Fibroblast of peridontal ligament (primary cell): Measurements from ENCODE around the gene AFG3L2.

Experiments
- DNase-seq: peaks from one replicate; pipeline ENCODE4 v3.0.0-alpha.2; 2010; ENCODE audit errors: extremely low read depth

The AFG3L2 gene

DNA sequence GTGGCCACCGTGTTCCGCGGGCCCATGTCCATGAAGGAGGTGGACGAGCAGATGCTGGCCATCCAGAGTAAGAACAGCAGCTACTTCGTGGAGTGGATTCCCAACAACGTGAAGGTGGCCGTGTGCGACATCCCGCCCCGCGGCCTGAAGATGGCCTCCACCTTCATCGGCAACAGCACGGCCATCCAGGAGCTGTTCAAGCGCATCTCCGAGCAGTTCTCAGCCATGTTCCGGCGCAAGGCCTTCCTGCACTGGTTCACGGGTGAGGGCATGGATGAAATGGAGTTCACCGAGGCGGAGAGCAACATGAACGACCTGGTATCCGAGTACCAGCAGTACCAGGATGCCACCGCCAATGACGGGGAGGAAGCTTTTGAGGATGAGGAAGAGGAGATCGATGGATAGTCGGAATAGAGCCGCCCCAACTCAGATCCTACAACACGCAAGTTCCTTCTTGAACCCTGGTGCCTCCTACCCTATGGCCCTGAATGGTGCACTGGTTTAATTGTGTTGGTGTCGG, 51.2 kb downstream of the AFG3L2 start:
- no peak for DNase-seq

DNA sequence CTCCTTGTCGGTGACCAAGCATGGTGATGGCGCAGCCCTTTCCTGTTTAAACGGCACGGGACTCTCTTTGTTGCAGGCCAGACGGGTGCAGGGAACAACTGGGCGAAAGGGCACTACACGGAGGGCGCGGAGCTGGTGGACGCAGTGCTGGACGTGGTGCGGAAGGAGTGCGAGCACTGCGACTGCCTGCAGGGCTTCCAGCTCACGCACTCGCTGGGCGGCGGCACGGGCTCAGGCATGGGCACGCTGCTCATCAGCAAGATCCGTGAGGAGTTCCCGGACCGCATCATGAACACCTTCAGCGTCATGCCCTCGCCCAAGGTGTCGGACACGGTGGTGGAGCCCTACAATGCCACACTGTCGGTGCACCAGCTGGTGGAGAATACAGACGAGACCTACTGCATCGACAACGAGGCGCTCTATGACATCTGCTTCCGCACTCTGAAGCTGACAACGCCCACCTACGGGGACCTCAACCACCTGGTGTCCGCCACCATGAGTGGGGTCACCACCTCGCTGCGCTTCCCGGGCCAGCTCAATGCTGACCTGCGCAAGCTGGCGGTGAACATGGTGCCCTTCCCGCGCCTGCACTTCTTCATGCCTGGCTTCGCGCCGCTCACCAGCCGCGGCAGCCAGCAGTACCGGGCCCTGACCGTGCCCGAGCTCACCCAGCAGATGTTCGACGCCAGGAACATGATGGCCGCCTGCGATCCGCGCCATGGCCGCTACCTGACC, 51.9 kb downstream of the AFG3L2 start:
- DNase-seq: no peak

DNA sequence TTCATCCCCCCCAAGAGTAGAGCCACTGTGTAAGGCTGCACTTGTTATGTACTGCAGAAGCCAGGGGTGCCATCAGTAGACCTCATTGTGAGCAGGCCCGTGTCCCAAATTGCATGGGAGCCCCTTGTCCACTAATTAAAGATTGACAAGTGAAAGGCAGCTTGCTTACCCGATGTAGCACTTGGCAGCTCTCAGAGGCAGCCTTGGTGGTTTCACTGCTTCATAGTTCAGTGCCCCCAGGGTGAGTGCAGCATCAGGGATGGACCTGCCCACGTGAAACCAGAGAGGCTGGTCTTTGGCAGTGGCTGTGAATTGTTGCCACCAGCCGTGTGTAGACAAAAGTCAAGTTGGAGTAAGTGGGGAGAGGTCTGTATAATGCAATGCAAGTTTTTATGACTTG, 55.7 kb downstream of the AFG3L2 start:
- no peak for DNase-seq

DNA sequence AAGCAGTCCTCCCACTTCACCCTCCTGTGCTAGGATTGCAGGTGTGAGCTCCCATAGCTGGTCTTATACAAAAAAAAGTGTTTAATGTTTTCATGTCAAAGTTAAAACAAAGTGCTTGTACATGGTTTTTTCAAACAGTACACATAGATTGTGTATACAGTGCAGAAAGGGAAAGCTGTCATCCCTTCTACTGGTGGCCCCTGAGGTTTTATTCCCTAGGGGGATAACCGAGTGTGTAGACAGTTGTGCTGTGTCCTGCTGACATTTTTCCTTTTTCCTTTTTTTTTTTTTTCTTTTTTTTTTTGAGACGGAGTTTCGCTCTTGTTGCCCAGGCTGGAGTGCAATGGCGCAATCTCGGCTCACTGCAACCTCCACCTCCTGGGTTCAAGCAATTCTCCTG, 58.2 kb downstream of the AFG3L2 start:
- no peak for DNase-seq

DNA sequence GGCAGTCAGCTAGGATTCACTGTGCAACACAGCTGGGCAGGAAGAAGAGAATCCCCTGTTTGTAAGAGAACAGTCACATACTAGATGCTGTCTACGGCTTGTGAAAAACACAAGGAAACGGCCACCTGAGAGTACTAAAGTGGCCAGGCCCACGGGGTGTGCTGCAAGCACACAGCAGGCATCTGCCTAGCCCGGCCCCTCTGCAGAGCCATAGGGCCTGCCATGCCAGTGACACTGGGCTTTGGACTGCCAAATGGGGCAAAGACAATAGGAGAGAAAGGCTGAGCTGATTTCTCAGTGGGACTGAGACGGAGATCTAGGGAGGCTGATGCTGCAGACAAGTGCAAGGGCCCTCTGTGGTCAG, 58.7 kb downstream of the AFG3L2 start:
- DNase-seq: no peak

DNA sequence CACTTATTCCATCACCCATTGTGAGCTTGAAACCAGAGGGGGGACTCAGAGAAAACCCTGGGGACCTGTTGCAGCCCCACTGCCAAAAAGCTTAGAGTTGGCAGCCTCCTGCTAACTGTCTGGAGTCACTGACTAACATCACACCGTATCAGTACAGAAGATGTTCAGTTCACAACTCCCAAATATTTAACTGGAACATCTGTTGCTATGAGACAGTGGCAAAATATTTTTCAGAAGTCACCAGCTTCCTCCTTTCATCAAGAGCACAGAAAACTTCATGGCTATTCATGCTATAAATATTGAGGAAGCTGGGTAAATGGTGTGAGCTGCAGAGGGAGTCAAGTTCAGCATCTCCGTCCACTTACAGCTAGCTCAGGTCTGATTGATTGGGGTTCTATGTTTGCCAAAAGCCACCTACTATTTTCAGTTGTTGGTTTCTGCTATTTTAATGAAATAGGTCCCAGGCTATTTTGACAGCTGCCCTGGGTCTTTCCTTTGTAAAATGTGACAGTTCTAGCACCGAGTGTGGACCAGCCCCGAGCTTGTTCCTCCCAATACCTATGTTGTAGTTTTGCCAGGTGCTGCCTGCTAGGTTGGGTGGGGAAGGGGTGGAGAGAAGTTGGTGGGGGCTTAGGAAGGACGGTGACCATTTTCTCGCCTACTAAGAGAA, 59.2 kb downstream of the AFG3L2 start:
- DNase-seq: peak; percentile 66

DNA sequence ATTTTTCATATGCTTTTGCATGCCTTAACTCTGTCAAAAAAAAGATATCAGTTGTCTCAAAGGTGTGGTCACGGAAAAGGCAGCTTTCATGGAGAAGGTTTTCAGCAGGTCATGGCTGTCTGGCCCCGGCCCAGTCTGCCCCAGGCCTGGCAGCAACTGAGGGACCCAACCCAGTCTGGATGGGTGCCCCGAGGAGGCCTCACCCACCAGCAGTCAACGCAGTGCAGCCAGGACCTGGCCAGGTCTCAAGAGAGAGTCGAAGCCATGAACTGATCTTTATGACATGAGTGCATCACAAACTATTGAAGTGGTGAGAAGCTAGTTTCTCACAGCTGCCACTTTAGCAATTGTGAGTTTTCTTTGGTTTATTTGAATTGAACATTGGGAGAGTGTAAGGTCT, 61.1 kb downstream of the AFG3L2 start:
- DNase-seq: no peak

DNA sequence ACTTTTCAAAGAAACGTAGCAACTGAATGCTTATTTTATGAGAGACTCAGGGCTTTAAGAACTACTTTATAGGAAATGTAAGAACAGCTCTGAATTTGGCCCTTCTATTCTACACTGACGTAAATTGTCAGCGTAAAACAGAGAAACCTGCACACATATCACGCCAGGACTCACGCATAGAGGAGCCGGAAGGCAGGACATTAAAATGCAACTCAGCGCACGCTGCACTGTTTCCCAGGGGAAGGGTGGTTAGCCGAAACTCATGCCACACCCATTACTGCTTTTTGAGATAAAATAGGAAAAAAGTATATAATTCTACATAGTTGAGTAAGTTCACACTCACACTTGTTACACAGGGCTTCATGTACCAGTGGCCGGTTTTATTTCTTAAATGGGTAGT, 61.5 kb downstream of the AFG3L2 start:
- peak; percentile 46 for DNase-seq

DNA sequence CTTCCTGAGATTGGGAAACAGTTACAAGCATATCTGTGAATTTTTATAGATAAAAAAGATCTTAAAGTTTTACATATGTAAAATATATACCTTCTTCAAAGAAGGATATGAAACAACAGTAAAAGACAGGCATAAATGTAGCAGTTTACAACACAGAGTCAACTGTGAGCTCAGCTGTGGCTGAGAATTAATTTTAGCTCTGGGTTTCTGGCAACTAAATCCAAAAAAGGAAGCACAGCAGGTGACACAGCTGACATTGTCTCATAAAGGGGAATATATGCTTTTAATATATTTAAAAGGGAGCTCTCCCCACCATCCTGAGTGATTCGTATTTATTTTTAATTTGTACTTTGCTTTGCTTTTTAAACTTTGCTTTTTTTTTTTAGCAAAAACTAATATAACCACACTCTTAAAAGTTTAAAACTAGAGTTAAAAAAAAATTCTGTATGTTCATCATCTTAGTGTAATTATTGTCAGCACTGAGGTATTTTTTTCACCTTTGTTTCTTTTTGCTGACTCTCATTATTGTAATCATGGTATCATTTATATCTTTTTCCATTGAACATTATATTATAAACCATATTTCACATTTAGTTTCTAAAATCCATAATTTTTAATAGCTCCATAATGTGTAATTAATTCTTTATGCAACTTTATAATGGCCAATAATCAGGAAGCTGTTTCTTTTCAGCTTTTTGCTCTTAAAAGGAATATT, 62.3 kb downstream of the AFG3L2 start:
- no peak for DNase-seq

DNA sequence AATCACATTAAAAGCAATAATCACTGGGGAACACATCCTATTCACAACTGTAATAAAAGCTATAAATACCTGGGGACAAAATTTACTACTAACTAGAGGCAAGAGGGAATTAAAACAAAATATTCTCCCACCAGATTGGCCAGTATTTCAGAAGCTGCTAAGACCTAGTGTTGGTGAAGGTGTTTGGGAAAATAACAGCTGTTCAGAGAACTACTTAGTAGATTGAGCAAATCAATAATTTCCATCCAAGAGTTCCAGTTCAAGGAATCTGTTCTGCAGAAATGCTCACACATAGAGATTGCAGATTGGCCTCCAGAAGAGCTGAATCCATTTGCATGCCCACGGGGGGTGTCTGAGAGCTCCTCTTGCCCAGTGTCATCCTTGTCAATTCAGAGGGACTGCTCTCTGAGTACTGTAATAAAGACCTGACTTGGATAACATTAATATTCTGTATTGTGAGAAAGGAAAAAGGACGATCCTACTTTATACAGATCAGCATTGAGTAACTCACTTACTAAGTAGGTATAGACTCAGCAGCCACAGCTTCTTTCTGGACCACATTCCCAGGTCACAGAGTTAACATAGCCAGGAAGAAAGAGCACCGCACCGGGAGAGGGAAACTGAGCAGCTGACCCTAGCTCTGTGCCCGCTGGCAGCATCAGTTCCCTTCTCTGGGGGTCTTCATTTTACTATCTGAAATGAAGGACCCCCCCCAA, 63.3 kb downstream of the AFG3L2 start:
- DNase-seq: no peak

DNA sequence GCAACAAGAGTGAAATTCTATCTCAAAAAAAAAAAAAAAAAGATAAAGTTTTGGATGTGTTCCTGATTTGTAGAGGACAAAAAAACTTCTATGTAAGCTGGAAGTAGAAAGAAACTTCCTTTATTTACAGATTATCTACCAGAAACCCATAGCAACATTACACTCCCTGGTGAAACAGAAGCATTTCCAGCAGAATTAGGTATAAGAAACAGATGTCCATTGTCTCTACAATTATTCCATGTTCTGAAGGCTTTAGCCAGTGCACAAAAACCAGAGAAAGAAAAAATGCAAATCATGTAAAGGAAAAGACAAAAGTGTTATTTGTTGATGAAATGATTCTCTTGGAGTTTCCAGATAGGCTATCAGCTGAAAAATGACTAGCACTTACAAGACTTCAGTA, 64.1 kb downstream of the AFG3L2 start:
- DNase-seq: peak; percentile 77

DNA sequence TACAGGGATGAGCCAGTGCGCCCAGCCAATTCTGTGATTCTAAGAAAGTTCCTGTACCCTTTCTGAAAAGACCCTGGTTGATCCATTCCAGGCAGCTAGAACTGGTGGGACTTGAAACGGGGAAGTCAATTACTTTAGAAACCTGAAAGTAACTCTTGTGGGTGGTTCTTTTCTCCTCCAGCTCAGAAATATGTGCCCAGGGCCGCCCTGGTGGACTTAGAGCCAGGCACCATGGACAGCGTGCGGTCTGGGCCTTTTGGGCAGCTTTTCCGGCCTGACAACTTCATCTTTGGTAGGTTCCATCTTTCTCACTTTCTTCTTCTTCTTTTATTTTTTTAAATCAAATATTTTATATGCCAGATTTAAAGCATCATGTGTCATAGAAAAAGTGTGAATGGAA, 66.3 kb downstream of the AFG3L2 start:
- DNase-seq: no peak

DNA sequence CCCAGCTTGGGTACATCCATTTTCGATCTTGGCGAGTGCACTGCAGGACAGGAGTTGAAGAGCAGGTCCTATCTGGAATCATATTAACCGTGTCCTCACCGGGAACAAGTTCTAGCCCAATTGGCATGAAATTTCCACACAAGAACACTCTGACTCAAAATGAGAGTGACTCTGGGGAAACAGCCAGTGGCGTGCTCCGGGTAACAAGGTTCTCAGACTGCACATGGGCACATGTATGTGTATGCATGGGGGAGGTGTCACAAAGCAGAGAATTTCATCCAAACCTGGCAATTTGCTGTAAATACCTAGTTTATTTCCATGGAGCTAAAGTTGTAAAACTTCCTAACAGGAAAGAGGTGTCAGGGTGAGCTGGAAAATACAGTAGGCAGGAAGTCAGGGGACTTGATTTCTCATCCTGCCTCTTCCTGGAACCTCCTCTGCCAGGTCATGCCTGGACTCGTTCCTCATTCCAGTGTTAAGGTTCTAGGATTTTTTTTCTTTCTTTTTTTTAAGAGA, 67.3 kb downstream of the AFG3L2 start:
- peak; percentile 23 for DNase-seq

DNA sequence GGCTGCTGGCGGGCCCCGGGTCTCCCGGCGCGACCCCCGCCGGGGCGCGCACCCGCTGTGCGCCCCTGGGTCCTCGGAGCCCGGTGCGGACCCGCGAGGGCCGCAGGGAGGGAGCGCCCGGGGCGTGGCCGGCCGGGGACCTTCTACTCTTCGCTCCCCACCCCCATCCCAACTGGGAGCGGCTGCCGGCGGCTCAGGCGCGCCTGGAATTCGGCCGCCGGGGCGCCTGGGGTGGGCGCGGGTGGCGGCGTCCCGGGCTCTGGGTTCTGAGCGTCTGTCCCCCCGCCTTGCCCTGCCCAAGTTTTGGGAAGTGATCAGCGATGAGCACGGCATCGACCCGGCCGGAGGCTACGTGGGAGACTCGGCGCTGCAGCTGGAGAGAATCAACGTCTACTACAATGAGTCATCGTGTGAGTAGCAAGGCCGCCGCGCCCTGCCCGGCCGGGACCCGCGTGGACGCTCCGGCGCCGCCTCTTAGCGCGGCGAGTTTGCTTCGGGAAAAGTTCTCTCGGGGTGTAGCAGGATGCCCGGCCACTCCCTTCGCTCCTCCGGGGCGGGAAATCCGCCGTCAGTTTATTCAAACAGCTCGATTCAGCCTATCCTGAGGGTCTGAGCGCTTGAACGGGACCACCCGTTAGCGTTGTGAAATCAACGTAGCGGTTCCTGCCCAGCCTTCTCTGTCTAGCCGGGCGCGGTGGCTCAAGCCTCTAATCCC, 68.5 kb downstream of the AFG3L2 start:
- DNase-seq: peak; percentile 92

DNA sequence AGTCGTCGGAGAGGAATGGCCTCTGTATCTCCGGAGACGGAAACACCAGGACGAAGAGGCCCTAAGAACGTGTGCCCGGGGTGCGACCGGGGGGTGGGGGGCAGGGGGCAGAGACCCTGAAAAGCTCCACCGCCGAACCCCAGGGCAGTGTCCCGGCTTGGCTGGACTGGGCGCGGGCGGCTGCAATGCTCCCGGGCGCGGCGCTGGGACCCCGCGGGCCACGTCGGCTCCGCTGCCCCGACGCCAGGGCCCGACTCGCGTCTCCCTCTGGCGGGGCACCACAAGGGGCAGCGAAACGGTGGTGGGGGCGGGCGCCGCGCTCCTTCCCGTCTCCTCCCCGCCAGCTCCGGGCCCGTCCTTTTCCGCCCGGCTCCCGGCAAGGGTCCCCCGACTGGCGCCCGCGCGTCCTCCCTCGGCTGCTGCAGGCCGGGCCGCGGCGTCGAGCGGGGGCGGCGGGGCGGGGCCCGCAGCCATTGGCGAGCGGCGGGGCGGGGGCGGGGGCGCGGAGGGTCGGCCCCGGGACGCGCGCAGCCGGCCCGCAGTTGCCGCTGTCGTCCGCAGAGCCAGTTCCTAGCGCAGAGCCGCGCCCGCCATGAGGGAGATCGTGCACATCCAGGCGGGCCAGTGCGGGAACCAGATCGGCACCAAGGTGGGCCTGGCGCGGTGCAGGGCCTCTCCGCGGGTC, 69.2 kb downstream of the AFG3L2 start, which contains the start of gene TUBB6:
Gene TUBB6 (plus strand): TSS at position 541 of the 685 bp plus-strand sequence. CDS start 52 bp downstream, at position 593.
- DNase-seq: peak; percentile 63

DNA sequence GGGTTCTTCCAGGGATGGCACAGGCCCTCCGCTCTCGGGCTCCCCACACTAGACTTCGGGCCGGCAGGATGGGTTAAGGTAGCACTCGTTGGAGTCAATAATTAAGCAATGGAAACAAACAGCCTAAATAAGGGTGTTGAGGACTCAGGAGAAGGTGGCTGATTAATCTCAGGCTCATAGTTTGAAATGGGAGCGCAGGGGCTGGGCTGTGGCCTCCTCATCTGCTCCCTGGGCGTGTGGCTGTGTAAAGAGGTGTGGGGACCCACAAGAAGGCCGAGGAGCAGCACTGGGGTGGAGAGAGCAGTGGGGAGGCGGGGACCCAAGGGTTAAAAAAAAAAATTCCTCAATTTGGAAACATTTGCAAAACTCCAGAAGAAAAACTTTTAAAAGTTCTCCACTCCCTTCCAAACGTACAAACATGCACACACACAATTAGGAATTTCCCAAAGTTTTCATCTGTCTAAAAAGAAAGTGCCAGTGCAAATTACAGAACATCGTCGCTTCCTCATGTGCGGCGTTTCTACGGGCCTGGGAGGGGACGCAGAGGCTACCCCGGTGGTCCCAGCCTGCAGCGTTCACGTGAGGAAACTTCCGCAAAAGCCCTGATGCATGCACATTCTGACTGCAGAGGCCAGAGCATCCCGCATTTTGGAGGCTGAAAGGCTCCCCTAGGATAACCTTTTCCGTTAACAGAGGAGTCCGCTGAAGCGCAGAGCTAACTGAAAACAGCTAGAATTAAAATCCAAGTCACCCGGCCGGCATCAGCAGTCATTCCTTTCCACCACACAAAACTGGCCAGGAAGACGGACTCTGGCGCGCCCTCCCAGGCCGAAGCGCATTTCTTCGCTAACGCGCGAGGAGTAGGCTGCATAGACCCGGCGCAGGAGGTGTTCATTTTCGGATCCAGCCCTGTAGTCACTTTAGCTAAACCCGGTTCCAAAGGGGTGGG, 70.0 kb downstream of the AFG3L2 start:
- peak; percentile 78 for DNase-seq

DNA sequence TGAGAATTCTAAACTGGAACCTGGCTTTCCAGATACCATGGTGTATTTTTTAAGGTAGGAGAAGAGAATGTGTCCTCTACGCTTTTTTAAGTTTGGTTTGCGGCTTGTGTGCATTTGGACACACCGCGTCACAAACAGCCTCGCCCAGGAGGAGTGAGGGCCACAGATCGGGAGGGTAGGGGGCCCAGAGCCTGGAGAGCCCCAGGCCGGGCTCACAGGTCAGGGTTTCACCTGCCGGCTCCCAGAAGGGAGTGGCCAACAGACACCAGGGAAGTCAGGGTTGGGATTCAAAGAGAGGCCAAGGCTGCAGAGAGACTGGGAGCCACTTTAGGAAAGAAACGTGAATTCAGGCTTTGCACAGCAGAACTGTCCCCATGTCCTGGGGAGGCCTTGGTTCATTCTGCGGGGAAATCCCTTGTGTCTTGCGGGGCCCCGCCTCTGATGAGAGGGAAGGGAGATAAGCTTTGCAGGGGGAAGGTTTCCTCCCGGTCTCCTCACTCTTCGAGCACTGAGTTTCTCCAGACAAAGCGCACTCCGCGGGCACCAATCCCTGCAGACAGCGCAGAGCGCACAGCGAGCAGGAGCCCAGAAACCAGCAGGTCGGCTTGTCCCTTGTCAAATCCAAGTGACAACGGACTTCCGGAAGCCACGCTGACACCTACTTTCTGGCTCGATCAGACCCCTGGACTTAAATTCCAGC, 70.9 kb downstream of the AFG3L2 start:
- no peak for DNase-seq

DNA sequence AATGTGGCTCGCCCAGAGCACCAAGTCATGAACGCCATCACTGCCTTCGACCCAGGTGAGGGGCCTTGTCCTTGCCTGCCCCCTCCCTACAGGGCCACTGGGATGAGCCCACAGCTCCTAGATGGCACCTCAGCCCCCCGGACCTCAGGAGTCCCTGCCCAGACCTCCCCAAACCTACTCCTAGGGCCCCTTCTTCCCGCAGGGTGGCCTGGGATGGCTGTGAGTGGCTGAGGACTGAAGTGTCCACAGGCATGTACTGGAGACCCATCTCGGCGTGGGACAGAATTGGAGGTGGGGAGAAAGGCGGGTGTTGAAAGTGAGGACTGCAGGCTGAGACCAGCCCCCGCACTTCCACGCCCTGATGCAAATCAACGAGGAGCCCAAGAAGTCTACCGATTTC, 71.8 kb downstream of the AFG3L2 start:
- no peak for DNase-seq
